ENCODE results near the gene FBXL16.

DNA sequence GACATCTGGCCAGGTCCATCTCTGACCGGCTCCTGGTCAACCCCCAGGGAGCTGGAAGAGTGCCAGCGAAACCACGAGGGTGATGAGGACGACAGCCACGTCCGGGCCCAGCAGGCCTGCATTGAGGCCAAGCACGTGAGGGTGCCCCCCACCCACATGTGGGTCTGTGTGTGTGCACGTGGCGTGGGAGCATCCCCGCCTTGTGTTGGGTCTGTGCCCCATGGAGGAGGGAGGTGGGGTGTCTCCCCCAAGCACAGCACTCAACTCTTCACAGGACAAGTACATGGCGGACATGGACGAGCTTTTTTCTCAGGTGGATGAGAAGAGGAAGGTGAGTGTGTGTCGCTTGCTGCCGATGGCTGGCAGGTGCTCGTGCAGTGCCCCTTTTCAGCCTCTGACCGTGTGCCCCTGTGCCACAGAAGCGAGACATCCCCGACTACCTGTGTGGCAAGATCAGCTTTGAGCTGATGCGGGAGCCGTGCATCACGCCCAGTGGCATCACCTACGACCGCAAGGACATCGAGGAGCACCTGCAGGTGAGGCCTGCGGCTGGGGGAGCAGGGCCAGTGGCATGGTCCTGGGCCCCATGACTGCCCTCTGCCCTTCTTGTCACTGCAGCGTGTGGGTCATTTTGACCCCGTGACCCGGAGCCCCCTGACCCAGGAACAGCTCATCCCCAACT lies 23.7 kb downstream of the FBXL16 start:
- TF ChIP-seq, protein P1, sequence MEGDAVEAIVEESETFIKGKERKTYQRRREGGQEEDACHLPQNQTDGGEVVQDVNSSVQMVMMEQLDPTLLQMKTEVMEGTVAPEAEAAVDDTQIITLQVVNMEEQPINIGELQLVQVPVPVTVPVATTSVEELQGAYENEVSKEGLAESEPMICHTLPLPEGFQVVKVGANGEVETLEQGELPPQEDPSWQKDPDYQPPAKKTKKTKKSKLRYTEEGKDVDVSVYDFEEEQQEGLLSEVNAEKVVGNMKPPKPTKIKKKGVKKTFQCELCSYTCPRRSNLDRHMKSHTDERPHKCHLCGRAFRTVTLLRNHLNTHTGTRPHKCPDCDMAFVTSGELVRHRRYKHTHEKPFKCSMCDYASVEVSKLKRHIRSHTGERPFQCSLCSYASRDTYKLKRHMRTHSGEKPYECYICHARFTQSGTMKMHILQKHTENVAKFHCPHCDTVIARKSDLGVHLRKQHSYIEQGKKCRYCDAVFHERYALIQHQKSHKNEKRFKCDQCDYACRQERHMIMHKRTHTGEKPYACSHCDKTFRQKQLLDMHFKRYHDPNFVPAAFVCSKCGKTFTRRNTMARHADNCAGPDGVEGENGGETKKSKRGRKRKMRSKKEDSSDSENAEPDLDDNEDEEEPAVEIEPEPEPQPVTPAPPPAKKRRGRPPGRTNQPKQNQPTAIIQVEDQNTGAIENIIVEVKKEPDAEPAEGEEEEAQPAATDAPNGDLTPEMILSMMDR (IDR thresholded peaks at IDR 0.05) = no peak
- no peak for TF ChIP-seq POLR2AphosphoS5 (IDR thresholded peaks at IDR 0.05)
